NB4 (cell line): ENCODE results near the gene CHMP2B.

ENCODE experiments used
- CTCF ChIP-seq: IDR thresholded peaks from one replicate; pipeline ENCODE4 v1.5.1; 2012; ENCODE audit warnings: low read depth, low read length
- MAX ChIP-seq: IDR thresholded peaks from 2 replicates; pipeline ENCODE4 v1.6.1; 2011; ENCODE audit warnings: low read depth, low read length
- MYC ChIP-seq: IDR thresholded peaks from 2 replicates; pipeline ENCODE4 v1.6.1; 2011; ENCODE audit warnings: low read depth, low read length
- POLR2A ChIP-seq: IDR thresholded peaks from 2 replicates; pipeline ENCODE4 v1.6.1; 2011; ENCODE audit warnings: mild to moderate bottlenecking; ENCODE audit not compliant: insufficient read length; ENCODE audit errors: extremely low read depth

- TF ChIP-seq CTCF (no peak), MYC (no peak), POLR2A (no peak), MAX (no peak)
These were observed 2.0 kb downstream of the CHMP2B start for GRCh38 chr3:87229113-87229512.
